AG20443 (cell line): Measurements from ENCODE around the gene FAM149A.

Experiments
- DNase-seq: peaks from one replicate; pipeline ENCODE4 v3.0.0; 2012; ENCODE audit warnings: low spot score, mixed read lengths

FAM149A gene

DNA sequence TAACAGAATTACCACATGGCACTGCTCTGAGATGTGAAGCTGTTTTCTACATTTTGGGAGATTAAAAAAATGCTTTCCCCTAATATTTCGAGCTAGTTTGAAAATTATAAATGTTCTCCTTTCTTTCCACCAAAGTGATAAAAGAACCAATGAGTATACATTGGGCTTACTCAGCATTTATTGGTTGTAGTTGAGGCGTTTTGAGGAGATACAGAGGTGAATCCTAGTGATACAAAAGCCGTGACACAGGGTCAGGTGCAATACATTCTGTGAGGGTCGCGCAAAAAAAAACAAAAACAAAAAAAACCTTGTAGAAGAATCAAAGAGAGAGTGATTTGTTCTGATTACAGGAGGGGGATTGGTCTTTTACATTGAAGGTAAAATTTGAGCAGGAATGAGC is 54.5 kb downstream of the FAM149A start:
- DNase-seq: peak; percentile 0

DNA sequence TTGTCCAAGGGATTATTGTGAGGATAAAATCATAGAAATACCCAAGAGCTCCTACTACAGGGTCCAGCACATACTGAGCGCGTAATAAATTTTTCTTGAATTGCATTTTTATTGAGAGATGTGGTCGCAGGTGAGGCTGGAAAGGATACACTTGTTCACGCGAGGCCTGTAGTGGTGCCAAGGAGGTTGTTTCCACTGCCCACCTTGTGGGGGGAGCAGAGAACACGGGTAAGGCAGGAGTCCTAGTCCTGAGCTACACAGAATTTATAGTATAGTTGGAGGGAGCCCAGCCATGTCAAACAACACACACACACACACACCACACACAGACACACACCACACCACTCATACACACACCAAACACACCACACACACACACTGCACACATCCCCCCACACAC is 55.1 kb downstream of the FAM149A start:
- DNase-seq: peak; percentile 1

DNA sequence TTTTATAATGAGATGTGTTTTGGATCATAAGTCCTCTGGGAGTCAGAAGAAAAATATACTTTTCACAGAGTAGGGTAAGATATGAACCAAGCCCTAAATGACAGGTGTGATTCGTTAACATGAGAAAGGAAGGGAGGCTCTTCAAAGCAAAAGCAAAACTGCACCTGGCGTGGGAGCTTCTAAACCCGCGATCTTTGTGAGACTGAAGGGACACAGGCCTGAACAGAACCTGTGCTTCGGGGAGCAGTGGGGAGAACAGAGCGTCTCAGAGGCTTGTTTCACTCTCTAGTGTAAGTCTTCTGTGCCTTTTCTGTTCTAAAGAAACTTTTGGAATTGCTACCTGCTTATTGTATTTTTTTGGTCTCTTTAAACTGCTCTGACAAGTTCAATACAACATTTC is 56.6 kb downstream of the FAM149A start:
- peak; percentile 3 for DNase-seq

DNA sequence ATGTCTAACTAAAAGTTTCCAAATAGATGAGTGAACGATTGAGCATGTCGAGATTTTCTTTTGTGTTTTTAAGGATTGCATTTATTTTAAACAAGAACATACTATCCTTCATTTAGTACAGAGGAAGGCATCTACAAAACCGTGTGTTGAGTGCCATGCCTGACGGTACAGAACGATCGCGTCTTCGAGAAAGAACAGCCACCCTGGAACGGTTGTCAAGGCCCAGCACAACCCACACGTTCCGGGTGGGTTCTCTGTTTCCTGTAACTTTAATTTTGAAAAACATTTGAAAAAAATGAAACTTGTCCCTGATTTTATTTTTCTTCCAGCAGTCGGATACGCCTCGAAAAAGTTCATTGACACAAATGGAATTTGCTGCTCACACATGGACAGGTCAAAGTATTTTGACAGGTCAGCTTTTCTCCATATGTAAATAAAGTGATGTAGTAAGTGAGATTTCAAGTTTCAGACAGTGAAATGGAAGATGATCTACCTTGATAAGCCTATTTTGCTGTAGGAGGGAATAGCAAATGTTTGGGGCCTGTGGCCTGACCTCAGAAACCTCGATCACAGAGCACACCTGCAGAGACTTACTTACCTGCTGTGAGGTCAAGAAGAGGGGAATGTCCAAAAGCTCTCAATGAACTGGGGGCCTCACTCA is 62.5 kb downstream of the FAM149A start:
- DNase-seq: peak; percentile 1

GRCh38 chr4:186167605-186168004 is 63.1 kb downstream of the FAM149A start:
- DNase-seq: peak; percentile 1

DNA sequence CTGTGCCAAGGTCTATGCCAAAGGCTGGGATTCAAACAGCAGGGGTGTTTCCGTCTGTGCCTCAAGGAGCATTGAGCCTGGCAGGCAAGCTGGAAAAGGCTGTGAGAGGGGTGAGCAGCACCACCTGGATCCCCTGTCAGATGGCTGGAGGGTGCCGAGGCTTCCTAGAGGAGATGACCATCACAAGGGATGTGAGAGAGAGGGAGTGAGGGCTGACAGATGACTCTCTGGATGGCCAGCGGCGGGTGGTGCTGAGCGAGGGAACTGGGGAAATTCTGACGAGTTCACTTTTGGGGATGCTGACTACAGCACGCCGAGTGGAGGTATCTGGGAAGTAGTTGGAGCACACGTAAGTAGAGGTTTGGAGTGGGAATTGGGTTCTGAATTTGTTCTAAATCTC is 64.2 kb downstream of the FAM149A start:
- DNase-seq: peak; percentile 5

DNA sequence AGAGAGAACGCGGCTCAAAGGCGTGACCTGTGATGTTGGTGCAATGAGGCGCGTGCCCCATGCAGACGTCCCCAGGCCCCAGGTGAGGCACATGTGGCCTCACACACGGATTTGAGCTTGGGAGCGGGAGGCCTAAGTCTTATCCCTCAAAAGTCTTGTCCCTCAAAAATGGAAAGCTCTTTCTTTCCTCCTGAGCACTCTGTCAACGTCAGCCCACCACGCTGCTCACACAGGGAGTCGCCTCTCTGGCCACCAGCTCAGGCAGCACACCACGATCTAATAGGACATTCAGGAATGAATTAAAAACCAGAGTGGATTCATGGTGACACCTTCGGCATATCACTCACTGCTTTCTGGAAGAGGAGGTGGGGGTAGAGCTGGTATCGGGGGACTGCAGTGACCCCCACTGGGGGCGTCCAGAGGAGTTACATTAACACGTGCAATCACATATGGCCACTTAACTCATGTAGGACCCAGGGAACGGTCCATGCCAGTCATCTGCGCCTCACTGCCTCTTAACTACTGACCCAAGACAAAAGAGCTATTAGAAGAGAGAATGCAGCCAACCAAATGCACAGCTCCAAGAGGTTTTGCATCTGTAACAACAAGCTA is 64.9 kb downstream of the FAM149A start:
- peak; percentile 5 for DNase-seq

DNA sequence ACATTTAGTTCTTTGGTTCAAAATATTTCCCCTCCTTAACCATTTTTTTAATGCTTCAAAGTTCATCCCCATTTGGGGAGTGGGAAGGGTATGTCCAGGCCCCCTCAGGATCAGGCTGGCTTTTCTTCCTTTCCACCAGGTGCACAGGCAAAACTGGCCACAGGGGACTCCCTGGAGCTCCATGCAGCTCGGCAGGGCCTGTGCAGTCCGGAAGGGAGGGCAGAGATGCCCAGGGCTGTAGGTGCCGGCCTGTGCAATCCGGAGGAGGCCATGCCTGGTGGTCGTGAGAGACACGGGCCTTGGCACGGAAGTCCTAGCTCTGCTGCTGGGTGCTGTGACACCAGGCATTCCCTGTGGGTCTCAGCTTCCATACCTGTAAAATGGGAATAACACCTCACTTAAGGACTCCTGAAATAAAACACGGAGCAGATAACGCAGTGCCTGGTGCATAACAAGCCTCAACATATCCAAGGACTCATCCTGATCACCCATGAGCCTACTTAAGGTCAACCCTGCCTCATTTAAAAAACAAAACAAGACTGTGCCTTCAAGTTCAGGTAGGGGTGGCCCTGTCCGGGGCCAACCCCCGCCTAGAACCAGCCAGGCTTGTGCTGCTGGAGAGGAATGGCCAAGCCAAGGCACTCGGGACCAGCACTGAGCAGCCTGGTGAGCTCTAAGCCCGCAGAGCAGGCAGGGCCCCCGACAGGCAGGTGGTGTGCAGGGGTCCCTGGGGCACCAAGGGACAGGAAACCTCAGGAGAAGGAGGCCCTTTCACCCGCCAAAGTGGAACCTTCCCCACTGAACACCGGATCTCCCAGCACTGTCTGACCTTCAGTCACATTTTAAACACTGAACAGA is 65.7 kb downstream of the FAM149A start:
- peak; percentile 9 for DNase-seq

DNA sequence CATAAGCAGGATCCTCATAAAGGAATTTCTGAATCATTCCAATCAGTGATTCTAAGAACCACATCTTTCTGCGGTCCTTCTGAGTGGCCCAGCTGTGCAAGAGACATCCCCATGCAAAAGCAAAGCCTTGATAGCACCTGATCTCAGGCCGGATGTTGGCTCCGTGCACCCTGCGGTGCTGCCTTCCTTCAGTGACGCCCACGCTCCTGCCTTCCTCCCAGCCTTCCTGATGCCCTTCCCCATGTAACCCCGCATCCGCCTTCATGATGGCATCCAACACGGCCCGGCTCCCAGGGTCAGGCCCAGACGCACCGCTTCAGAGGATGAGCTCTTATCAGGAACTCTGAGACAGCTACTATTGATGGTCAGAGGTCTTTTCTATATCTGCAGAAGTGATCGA is 66.5 kb downstream of the FAM149A start:
- DNase-seq: peak; percentile 7

DNA sequence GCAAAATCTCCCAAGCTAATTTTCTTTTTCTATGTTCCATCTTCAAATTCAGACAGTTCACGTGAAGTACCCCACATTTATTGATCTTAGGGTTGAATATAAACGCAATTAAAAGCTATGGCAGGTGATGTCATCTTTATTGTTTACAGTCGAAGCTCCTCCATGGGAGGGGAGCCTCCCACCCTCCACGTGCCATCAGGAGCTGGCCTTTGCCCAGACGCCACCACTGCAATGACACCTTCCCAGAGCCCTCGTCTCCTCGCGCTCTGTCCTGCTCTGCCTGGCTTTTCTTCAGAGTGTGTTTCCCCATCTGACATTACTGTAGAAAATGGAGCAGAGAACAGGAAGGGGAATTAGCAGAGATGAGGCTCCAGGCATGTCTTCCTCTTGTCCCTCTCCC is 68.0 kb downstream of the FAM149A start:
- DNase-seq: no peak

DNA sequence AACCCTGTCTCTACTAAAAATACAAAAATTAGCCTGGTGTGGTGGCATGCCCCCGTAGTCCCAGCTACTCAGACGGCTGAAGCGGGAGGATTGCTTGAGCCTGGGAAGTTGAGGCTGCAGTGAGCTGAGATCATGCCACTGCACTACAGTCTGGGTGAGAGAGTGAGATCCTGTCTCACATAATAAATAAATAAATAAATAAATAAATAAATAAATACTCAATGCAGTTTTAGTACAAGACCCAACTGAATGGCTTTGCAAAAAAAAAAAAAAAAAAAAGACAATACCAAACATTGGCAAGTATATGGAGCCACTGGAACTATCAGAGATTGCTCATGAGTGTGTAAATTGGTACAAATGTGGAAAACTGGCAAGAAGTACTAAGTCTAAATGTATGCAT is 83.6 kb downstream of the FAM149A start:
- no peak for DNase-seq

DNA sequence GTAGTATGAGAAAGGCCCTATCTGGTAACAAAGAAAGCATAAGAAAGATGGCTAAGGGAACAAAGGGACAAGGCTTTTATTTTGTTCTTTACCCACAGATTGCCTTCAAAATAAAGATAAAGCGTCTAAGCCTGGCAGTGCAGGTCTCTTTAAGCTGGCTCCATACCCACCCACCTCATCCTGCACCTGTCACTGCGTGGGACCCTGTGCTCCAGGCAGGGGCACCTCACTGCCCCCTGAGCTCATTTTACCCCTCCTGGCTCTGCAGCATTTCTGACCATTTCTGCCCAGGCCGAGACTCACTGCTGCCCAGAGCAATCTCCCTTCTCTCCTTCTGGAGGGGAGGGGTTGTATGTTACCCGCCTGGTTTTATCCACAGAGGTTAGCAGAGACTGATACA is 85.2 kb downstream of the FAM149A start:
- DNase-seq: no peak

GRCh38 chr4:186190581-186191199 is 86.2 kb downstream of the FAM149A start:
- peak; percentile 69 for DNase-seq

GRCh38 chr4:186191200-186192065 is 86.9 kb downstream of the FAM149A start, which contains the start of gene CYP4V2:
CYP4V2 (plus strand) TSS chr4:186191567; CDS start chr4:186191824, 257 bp downstream.
- peak; percentile 94 for DNase-seq

DNA sequence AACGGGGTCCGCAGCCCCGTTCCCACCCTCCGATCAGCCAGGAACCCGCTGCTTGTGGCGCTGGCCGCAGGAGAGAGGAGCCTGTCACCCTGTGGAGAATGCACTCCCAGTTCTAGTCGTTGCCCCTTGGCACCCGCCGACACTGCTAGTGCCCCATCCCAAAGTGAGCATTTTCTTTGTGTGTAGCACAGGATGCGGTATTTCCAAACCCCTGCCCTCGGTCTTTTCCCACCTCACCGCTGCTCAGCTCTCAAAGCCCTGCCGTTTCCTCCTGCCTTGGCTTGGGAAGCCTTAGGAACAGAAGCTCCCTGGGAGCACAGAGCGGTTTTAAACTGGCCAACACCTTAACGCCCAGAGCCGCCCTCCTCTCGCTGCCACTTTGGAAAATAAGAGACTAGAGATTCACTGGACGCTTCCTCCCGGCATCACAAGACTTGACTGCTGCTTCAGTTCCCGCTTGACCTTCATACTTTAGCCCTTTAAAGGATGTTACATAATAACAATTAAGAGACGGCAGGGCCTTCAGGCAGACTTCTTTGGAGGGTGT is 87.6 kb downstream of the FAM149A start:
- DNase-seq: peak; percentile 56

GRCh38 chr4:186193851-186194250 is 89.3 kb downstream of the FAM149A start:
- no peak for DNase-seq

DNA sequence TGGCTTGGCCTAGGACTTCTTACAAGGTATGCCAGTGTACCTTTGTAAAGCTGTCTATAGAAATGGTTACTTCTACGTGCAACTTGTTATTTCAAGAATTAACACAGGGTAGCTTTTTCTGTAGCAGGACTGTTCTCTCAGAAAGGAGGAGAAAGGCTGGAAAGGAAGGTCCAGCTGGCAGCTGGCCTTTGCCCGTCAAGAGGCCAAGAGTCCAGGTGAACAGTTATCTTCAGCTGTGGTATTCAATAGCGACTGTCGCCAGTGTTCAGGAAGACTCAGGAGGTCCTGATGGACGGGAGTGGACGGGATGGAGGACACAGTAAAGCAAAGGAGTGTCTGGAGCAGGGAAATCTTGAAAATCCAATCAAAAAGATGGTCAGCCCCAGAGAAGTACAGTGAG is 91.6 kb downstream of the FAM149A start:
- no peak for DNase-seq

GRCh38 chr4:186200516-186200915 is 96.0 kb downstream of the FAM149A start:
- DNase-seq: no peak

DNA sequence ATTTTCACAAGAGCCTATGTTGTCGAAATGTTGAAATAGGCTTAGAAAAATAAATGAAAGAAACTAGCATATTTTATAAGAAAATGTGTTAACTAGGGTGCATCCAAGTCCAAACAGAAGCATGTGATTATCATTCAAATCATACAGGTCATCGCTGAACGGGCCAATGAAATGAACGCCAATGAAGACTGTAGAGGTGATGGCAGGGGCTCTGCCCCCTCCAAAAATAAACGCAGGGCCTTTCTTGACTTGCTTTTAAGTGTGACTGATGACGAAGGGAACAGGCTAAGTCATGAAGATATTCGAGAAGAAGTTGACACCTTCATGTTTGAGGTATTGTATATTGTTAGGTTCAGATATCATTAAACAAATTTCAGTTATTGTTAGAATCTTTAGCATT is 96.5 kb downstream of the FAM149A start:
- DNase-seq: no peak

DNA sequence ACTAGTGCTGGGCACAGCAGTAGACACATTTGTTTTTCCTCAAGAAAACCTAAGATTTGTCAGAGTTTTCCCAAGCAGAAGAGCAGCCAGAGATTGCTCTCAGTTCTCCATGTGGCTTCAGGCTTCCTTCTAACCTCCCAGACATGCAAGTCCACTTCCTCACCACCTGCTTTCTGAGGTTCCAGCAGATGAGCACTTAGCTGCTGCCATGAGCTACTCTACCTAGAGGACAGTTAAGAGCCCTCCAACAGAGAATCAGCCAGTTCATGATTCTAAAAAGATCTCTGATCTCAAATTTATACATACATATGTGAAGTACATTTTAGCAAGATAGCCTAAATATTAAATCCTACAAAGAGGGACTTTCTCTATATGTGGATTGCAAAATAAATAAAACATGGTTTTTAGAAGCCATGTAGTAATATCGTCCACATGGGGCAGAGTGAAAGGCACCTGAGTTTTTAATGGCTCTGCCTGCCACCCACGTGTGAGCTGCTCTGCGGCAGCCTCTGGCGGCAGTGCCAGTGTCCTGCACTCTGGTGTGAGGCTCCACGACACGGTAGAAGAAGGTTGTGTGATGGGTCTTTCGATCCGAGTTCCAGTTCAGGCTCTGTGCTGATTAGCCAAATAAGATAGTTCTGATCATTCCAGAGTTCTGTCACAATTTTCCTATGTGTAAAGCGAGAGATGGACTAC is 97.2 kb downstream of the FAM149A start:
- peak; percentile 76 for DNase-seq
